Epidermal melanocyte (primary cell): ENCODE measurements around the gene LUC7L.

Source experiments
- DNase-seq: peaks from one replicate; pipeline ENCODE4 v3.0.0; 2011; ENCODE audit warnings: low spot score; ENCODE audit not compliant: insufficient read length

Gene LUC7L

GRCh38 chr16:143456-143855 is 85.8 kb downstream of the LUC7L start:
- DNase-seq = no peak

DNA sequence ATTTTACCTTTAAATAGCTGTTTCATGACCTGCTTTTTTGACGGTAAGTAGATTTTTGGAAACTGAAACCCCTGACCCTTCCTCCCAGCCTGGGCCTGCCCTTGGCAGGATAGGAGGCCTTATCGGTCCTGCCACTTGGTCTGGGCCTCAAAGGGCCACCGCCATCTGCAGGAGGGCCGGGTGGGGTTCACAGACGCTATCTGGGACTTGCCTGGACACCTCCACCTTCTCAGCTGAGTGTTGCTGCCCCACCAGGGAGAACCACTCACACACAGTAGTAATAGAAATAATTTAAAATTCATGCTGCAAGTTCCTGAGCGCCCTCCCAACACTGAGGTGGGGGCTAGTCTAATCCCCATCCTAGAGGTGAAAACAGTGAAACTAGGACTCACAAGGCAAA is 86.2 kb downstream of the LUC7L start:
- no peak for DNase-seq

DNA sequence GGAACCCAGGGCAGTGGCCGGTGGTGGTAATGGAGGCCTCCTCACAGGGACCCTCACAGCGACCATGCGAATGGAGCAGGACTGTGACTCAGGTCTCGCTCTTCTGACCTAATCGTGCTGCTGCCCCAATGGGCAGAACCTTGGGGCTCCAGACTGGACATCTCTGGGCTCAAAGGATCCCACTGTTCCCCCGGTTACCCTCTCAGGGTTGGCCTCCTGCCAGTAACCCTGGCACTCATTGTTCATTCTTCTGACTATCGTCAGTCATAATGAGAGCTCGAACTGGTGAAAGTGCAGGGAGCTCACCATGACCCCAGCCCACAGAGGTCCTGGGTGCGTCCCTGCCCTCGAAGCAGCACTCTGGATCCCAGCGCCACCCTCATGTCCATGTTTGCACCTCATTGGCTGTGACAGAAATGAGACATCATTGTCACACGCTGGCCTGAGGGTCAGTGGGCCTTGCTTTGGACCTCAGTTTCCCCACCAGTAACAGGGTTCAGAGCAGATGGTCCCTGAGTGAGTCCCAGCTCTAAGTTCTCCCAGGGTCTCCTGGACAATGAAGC is 86.8 kb downstream of the LUC7L start:
- no peak for DNase-seq

GRCh38 chr16:140175-140857 is 88.9 kb downstream of the LUC7L start:
- no peak for DNase-seq
